Heart right ventricle (tissue), 16 donors: ENCODE data around the gene KCNN3. TPM values are rescaled to one million over a fixed set of nuclear protein-coding genes. Genes with fewer than 3 reads are reported as not detected.

Source experiments
- ATAC-seq, 8 donors: fragments of 200-7000 bp; cut with Tn5 transposase; one replicate each; pipeline ENCODE4 v1.9.1; 2020; ENCODE audit warnings: mild to moderate bottlenecking in 8 of 8, moderate library complexity in 8 of 8, moderate number of reproducible peaks in 1 of 8
- DNase-seq, 2 donors: peaks; one replicate each; pipeline ENCODE4 v3.0.0-alpha.2; 2020
- H3K27ac ChIP-seq, 10 donors: fragments of 200-600 bp; sonication (generic) in 2 of 10; one replicate each; pipeline versions ENCODE4 v1.5.0 to v1.8.0; 2020 to 2022; ENCODE audit warnings: mild to moderate bottlenecking in 3 of 10
- H3K27me3 ChIP-seq, 7 donors: fragments of 200-600 bp; one replicate each; pipeline ENCODE4 v1.8.0; 2021 to 2022; ENCODE audit warnings: mild to moderate bottlenecking in 2 of 7
- H3K36me3 ChIP-seq, 9 donors: fragments of 200-600 bp; sonication (generic) in 1 of 9; one replicate each; pipeline versions ENCODE4 v1.5.0 to v1.8.0; 2020 to 2022; ENCODE audit warnings: mild to moderate bottlenecking in 2 of 9
- H3K4me1 ChIP-seq, 9 donors: fragments of 200-600 bp; sonication (generic) in 1 of 9; one replicate each; pipeline versions ENCODE4 v1.5.0 to v1.8.0; 2020 to 2022; ENCODE audit warnings: mild to moderate bottlenecking in 4 of 9
- H3K4me3 ChIP-seq, 10 donors: fragments of 200-600 bp; sonication (generic) in 2 of 10; one replicate each; pipeline versions ENCODE4 v1.5.0 to v1.8.0; 2020 to 2022; ENCODE audit warnings: mild to moderate bottlenecking in 7 of 10, moderate library complexity in 2 of 10
- H3K9me3 ChIP-seq, 11 donors: fragments of 200-600 bp in 10 of 11; sonication (generic) in 2 of 11; one replicate each; pipeline versions ENCODE4 v1.5.0 to v1.8.0; 2013 to 2022; ENCODE audit warnings: mild to moderate bottlenecking in 2 of 11, control low read depth in 1 of 11, moderate library complexity in 1 of 11
- CTCF ChIP-seq, 9 donors: fragments of 200-600 bp; sonication (generic) in 2 of 9; IDR thresholded peaks; one replicate each; pipeline versions ENCODE4 v1.5.0 to v1.8.0; 2021 to 2022; ENCODE audit warnings: antibody characterized with exemption in 9 of 9, mild to moderate bottlenecking in 5 of 9, moderate library complexity in 1 of 9
- WGBS, 2 donors: extraction: QIAGEN DNeasy Blood & Tissue Kit; methylation state at CpG; one replicate each; pipeline ENCODE4 v1.1.7; 2013; ENCODE audit warnings: inconsistent platforms in 1 of 2; 5-methylcytosine and 5-hydroxymethylcytosine counted together
- intact Hi-C, 10 donors: fragments of 100-400 bp; cut with DNase I; formaldehyde crosslinking; loops; one replicate each; pipeline versions ENCODE4 v1.11.1 to v1.14.2; 2022
- polyA plus RNA-seq, 2 donors: library from polyadenylated mRNA; stranded (reverse); fragments of 200-250 nt; gene quantifications; one replicate each; pipeline ENCODE4 v1.2.3, GENCODE V29; 2013
- total RNA-seq, 10 donors: library from RNA; stranded (reverse); fragmentation: NEBNext Ultra II Directional in 3 of 10; extraction: Animal tissue kit (Norgen Biotek cat#: 25700) in 3 of 10; gene quantifications; one replicate each; pipeline versions ENCODE4 v1.2.1 to v1.2.4, GENCODE V29; 2021 to 2023
- donor health status: Arrhythmogenic right ventricular cardiomyopathy.
- donor health status: ischemic (EF 13 %, LVEDD 7.1; RV severe dilation, severe dysfunction).
- donor health status: healthy with polysubstance abuse.
- donor health status: DM: no; HTN: yes; CAD: no.
- donor health status: DM: no; HTN: no; CAD: no.
- donor health status: ischemic (EF 25% LVEDD 6.9; RV normal size, moderate dysfunction).
- donor health status: ischemic (EF 25% LVEDD 5.7; RV mildly dilated, moderate dysfunction).
- donor health status: healthy.
- donor health status: DM: yes; HTN: yes; CAD: no.
- donor health status: Ischemic cardiomyopathy.
- donor health status: ischemic (EF 35%, LVEDD 5.7; RV mildly dilated, moderate dysfunction).
- donor health status: nonischemic (EF 11% LVEDD 7.7; RV severe dilation, severe dysfunction).
- donor health status: DM: yes; HTN: yes; CAD: no.
- donor health status: PGD.
- donor health status: ischemic (EF 29% LVEDD 5.4; RV normal size, mild dysfunction).
- donor health status: nonischemic (EF 23%, LVEDD 6.1; RV moderate dilation, normal function).

Gene KCNN3
- total and polyA plus RNA-seq, 12 donors = 0.17 to 5.9 (median 2.6) TPM

GRCh38 chr1:154840269-154841176 lies 29.6 kb downstream of the KCNN3 start:
- peaks cover 11 to 60% (median 27%) of the 10 kb centered on the region in 9 donors for H3K4me1 ChIP-seq
- H3K36me3 ChIP-seq = no peaks in the 10 kb centered on the region
- peak overlapping the region in 4 of 10 donors; percentile 38 to 57 (median 48) for H3K27ac ChIP-seq
- DNase-seq = no peak
- no peak for TF ChIP-seq CTCF (IDR thresholded peaks at IDR 0.05)
- H3K27me3 ChIP-seq = no peaks in the 10 kb centered on the region
- no peaks in the 10 kb centered on the region for H3K9me3 ChIP-seq
- ATAC-seq = no peak
- H3K4me3 ChIP-seq = no peak overlapping the region
- intact Hi-C loops = no loop called here
- WGBS, 2 donors = 67 to 73% methylated on average over 19 of the region's 19 CpGs

GRCh38 chr1:154839691-154840090 lies 30.4 kb downstream of the KCNN3 start:
- Histone ChIP-seq H3K36me3 (no peaks in the 10 kb centered on the region), H3K4me3 (no peak overlapping the region), H3K27ac (peak overlapping the region in 3 of 10 donors; percentile 38 to 57 (median 56)), H3K9me3 (no peaks in the 10 kb centered on the region), H3K27me3 (no peaks in the 10 kb centered on the region), H3K4me1 (peaks cover 11 to 63% (median 24%) of the 10 kb centered on the region in 9 donors)
- TF ChIP-seq CTCF (IDR thresholded peaks at IDR 0.05) = no peak
- intact Hi-C loops = no loop called here
- WGBS, 2 donors = 52 to 60% methylated on average over 3 of the region's 3 CpGs
- no peak for ATAC-seq
- DNase-seq = no peak

- DNase-seq = no peak
- no peaks in the 10 kb centered on the region for H3K9me3 ChIP-seq
- WGBS, 2 donors = 91 to 94% methylated on average over 9 of the region's 9 CpGs
- no peak for ATAC-seq
- H3K36me3 ChIP-seq = no peaks in the 10 kb centered on the region
- no peak for TF ChIP-seq CTCF (IDR thresholded peaks at IDR 0.05)
- peaks cover 15 to 63% (median 25%) of the 10 kb centered on the region in 9 donors for H3K4me1 ChIP-seq
- intact Hi-C loops = no loop called here
- no peak overlapping the region for H3K27ac ChIP-seq
- no peak overlapping the region for H3K4me3 ChIP-seq
- H3K27me3 ChIP-seq = no peaks in the 10 kb centered on the region
These were observed 31.1 kb downstream of the KCNN3 start for GRCh38 chr1:154838988-154839387.

GRCh38 chr1:154838461-154838860 lies 31.6 kb downstream of the KCNN3 start:
- H3K36me3 ChIP-seq = no peaks in the 10 kb centered on the region
- H3K4me1 ChIP-seq = peaks cover 16 to 63% (median 27%) of the 10 kb centered on the region in 9 donors
- DNase-seq (no peak), ATAC-seq (no peak)
- intact Hi-C loops = no loop called here
- H3K4me3 ChIP-seq = no peak overlapping the region
- WGBS, 2 donors = 83 to 87% methylated on average over 11 of the region's 11 CpGs
- peak overlapping the region in 3 of 10 donors; percentile 25 to 44 (median 43) for H3K27ac ChIP-seq
- no peaks in the 10 kb centered on the region for H3K9me3 ChIP-seq
- no peak for TF ChIP-seq CTCF (IDR thresholded peaks at IDR 0.05)
- H3K27me3 ChIP-seq = no peaks in the 10 kb centered on the region
